Skeletal muscle tissue (tissue), 4 donors: ENCODE data around the gene KRTAP1-4. TPM values are rescaled to one million over a fixed set of nuclear protein-coding genes. Genes with fewer than 3 reads are reported as not detected.
"Not testable (repeated sequence)": the region's sequence is repeated elsewhere in the genome, so short reads cannot be mapped to it uniquely, and the experiment has no call there.

ENCODE experiments used
- H3K27ac ChIP-seq: one replicate; pipeline ENCODE4 v1.7.0; 2013; ENCODE audit warnings: mild to moderate bottlenecking, low read depth, low read length, inconsistent platforms
- H3K27me3 ChIP-seq, 3 donors: one replicate each; pipeline ENCODE4 v1.7.0; 2013; ENCODE audit warnings: low read length in 3 of 3; ENCODE audit not compliant: control insufficient read depth in 3 of 3, insufficient read depth in 3 of 3
- H3K36me3 ChIP-seq, 3 donors: one replicate each; pipeline ENCODE4 v1.7.0; 2013; ENCODE audit warnings: low read length in 3 of 3; ENCODE audit not compliant: control insufficient read depth in 3 of 3, insufficient read depth in 3 of 3
- H3K4me1 ChIP-seq, 3 donors: one replicate each; pipeline ENCODE4 v1.7.0; 2013; ENCODE audit warnings: low read length in 3 of 3, mild to moderate bottlenecking in 3 of 3; ENCODE audit not compliant: control insufficient read depth in 3 of 3, insufficient read depth in 3 of 3
- H3K4me3 ChIP-seq, 3 donors: one replicate each; pipeline ENCODE4 v1.7.0; 2013; ENCODE audit warnings: low read length in 3 of 3
- H3K9ac ChIP-seq, 3 donors: one replicate each; pipeline ENCODE4 v1.7.0; 2013; ENCODE audit warnings: low read length in 3 of 3, mild to moderate bottlenecking in 3 of 3, moderate library complexity in 2 of 3, low read depth in 1 of 3
- H3K9me3 ChIP-seq, 3 donors: one replicate each; pipeline ENCODE4 v1.7.0; 2013; ENCODE audit warnings: low read length in 3 of 3; ENCODE audit not compliant: control insufficient read depth in 3 of 3
- total RNA-seq: library from RNA; depleted of rRNA; stranded (reverse); fragments of >200 nt; gene quantifications from one replicate; pipeline ENCODE4 v1.2.3, GENCODE V29; 2014
- donor health status: Osteomylitis.

KRTAP1-4 gene
- total RNA-seq, 1 donor from 2014 or later = not detected

DNA sequence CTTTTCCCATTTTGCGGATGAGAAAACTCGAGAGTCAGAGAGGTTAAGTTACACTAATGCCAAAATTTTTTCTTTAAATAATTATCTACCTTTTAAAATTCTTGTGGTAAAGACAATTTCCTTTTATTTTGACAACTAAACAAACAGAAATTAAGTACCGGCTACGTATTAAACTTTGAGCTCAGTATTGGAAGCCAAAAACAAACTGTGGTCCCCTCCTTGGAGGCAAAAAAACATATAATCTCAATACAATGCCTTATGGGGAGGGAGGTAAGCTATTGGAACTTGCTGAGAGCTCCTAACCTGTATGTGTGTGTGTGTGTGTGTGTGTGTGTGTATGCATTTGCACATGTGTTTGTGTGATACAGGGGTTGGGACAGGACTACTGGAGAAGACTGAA, 33.5 kb upstream of the KRTAP1-4 start:
- Histone ChIP-seq H3K36me3 (no peaks in the 10 kb centered on the region), H3K4me1 (no peaks in the 10 kb centered on the region), H3K4me3 (no peak overlapping the region), H3K9ac (no peak overlapping the region), H3K27ac (no peak overlapping the region), H3K9me3 (no peaks in the 10 kb centered on the region), H3K27me3 (peaks cover 11 to 22% (median 15%) of the 10 kb centered on the region in 3 donors)

DNA sequence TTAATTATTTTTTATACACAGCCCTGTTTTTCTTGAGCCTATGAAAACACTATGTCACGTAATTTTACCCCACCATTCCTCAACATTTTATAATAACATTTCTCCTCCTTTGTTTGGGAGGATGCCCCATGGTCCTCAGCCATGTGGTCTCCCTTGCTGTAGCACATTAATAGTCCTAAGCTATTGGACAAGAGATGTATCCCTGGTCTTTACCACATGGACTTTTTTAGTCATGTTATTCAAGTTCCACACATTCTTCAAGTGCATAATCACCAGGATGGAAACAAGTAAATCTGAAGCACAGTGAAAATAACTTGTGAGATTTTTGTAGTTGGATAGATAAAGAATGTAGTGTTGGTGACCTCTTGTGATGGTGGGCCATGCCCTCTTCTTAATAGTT, 32.0 kb upstream of the KRTAP1-4 start:
- Histone ChIP-seq H3K4me3 (no peak overlapping the region), H3K27ac (no peak overlapping the region), H3K9ac (no peak overlapping the region), H3K36me3 (no peaks in the 10 kb centered on the region), H3K9me3 (no peaks in the 10 kb centered on the region), H3K27me3 (peaks cover 11 to 22% (median 16%) of the 10 kb centered on the region in 3 donors), H3K4me1 (no peaks in the 10 kb centered on the region)

DNA sequence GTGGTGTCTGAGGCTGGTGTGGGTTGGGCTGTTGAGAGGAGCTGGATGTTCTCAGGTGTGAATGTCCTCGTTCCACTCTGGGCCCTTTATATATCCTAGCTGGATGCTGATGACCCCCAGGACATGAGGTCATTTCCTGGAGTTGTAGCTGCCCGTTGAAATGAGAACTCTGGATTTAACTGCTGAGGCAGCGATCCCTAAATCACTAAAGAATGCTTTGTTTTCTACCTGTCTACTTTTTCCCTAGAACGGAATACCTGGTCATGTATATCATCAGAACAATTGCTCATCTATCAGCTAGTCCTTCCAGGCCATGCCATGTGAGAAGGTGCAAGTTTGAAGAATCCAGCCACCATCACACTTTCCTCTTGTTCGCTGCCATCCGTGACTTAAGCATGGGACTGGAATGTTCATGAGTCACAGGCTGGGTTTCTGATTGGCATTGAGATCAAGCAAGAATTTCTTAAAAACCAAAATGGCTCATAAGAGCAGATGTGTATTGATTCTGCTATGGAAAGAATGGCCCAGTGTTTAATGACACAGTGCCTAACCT, 30.1 kb upstream of the KRTAP1-4 start, which contains the start of gene KRTAP2-3:
Gene KRTAP2-3 (minus strand): TSS at position 63 of the 553 bp plus-strand sequence. CDS start 64 bp downstream, outside the sequence.
- Histone ChIP-seq H3K36me3 (no peaks in the 10 kb centered on the region), H3K4me3 (no peak within 1 kb of the TSS), H3K9me3 (no peaks in the 10 kb centered on the region), H3K9ac (no peak within 1 kb of the TSS), H3K4me1 (no peaks in the 10 kb centered on the region), H3K27ac (no peak within 1 kb of the TSS), H3K27me3 (peaks cover 11 to 22% (median 13%) of the 10 kb centered on the region in 3 donors)

DNA sequence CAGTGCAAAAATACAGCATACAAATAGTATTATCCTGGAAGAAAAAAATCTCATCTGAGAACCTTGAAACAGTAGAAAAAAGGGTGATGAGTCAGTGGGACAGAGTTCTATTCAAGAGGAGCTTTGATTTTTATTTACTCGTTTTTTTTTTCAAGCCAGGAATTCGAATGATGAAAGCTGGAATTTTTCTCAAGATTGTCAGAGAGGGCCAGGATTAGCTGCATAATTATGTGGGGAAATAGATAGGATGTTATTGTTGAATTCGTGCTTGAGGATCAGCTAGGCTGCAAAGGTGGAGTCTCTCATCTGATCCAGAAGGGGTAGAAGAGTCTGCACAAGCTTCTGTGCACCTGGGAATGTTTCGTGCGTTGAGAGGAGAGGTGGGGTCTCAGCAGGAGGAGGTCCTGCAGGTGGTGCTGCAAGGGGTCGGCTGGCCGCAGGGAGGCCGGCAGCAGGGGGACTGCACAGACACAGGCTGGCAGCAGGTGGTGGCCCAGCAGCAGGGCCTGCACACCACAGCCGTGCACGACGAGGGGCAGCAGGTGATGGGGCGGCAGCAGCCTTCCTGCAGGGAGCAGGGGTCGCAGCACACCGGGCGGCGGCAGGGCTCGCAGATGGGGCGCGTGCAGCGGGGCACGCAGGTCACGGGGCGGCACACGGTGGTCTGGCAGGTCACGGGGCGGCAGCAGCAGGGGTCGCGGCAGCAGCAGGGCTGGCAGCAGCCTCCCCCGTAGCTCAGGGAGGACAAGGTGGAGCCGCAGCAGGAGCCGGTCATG, 29.5 kb upstream of the KRTAP1-4 start:
- H3K9ac ChIP-seq, H3K9me3 ChIP-seq, H3K4me1 ChIP-seq, H3K27ac ChIP-seq, H3K36me3 ChIP-seq, H3K4me3 ChIP-seq: not testable (repeated sequence)
- H3K27me3 ChIP-seq = peaks cover 11 to 19% (median 12%) of the 10 kb centered on the region in 3 donors

DNA sequence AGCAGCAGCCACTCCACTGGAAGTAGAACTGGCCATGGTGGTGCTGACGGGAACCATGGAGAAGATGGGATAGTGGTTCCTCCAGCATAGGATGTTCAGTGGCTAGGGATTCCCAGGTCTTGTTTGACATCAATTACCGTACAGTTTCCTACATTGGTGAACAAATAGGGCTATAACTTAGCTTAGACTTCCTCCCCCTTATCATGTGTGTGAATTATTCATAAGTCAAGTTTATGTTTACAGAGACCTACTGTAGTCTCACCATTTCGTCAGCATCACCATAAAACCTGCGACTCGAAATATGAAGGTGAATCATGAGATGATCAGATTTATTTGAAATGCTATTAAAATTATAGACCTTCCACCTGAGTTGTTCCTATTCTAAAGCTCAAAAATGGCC, 28.7 kb upstream of the KRTAP1-4 start:
- no peak overlapping the region for H3K4me3 ChIP-seq
- no peaks in the 10 kb centered on the region for H3K4me1 ChIP-seq
- no peaks in the 10 kb centered on the region for H3K36me3 ChIP-seq
- no peak overlapping the region for H3K27ac ChIP-seq
- H3K9ac ChIP-seq = no peak overlapping the region
- peaks cover 8 to 17% (median 14%) of the 10 kb centered on the region in 3 donors for H3K27me3 ChIP-seq
- no peaks in the 10 kb centered on the region for H3K9me3 ChIP-seq

DNA sequence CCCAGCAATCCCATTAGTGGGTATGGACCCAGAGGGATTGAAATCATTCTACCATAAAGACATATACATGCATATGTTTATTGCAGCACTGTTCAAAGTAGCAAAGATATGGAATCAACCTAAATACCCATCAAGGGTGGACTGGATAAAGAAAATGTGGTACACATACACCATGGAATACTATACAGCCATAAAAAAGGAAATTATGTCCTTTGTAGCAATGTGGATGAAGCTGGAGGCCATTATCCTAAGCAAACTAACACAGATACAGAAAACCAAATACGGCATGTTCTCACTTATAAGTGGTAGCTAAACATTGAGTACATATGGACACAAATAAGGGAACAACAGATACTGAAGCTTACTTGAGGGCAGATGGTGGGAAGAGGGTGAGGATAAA, 27.6 kb upstream of the KRTAP1-4 start:
- Histone ChIP-seq H3K4me1 (no peaks in the 10 kb centered on the region), H3K9me3 (peaks cover 0 to 5% (median 0%) of the 10 kb centered on the region in 3 donors), H3K27me3 (peaks cover 7 to 15% (median 14%) of the 10 kb centered on the region in 3 donors), H3K36me3 (no peaks in the 10 kb centered on the region), H3K4me3 (no peak overlapping the region), H3K27ac (no peak overlapping the region), H3K9ac (no peak overlapping the region)

DNA sequence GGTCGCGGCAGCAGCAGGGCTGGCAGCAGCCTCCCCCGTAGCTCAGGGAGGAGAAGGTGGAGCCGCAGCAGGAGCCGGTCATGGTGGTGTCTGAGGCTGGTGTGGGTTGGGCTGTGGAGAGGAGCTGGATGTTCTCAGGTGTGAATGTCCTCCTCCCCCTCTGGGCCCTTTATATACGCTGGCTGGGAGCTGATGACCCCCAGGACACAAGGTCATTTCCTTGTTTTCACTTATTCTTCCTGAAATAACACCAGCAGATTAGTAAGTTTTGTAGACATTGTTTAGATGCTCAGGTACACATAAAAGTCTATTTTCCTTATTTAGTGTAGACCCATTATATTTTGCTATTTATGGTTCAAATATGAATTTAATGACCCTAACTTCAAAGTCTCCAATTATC, 25.1 kb upstream of the KRTAP1-4 start, which contains the start of gene KRTAP2-2:
Gene KRTAP2-2 (minus strand): TSS at position 101 of the 400 bp plus-strand sequence. CDS start 19 bp downstream, at position 82.
- H3K4me1 ChIP-seq, H3K27ac ChIP-seq, H3K9me3 ChIP-seq, H3K36me3 ChIP-seq, H3K4me3 ChIP-seq, H3K9ac ChIP-seq: not testable (repeated sequence)
- H3K27me3 ChIP-seq = peaks cover 5 to 14% (median 10%) of the 10 kb centered on the region in 3 donors

DNA sequence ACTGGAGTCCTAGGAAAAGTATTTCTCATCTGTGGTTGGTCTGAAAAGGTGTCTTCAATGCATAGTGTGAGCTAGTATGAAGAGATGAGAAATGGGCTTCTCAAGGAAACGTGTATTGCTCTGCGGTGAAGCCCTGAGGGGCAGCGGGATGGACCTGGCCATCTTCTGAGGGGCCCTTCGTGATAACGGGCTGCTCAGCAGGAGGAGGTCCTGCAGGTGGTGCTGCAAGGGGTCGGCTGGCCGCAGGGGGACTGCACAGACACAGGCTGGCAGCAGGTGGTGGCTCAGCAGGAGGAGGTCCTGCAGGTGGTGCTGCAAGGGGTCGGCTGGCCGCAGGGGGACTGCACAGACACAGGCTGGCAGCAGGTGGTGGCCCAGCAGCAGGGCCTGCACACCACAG, 24.6 kb upstream of the KRTAP1-4 start:
- H3K27me3 ChIP-seq = peaks cover 3 to 14% (median 7%) of the 10 kb centered on the region in 3 donors

DNA sequence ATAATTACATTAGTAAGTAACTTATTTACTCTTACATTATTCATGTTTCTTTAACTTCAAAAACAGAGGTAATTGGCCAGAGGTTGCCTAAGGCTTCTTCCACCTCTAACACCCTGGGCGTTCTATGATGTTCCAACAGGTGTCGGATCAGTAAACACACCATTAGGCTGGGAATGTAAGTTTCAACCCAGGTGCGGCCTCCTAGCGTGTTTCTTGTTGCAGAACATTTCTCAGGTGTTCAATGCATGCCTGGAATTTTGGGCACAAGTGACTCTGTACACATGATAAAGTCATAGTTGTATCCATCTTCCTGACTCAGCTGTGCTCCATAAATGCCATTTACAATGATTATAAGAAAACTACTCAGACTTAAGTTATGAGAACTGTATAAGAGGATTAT, 24.0 kb upstream of the KRTAP1-4 start:
- Histone ChIP-seq H3K27ac (no peak overlapping the region), H3K27me3 (peaks cover 1 to 13% (median 6%) of the 10 kb centered on the region in 3 donors), H3K9ac (no peak overlapping the region), H3K4me3 (no peak overlapping the region), H3K36me3 (no peaks in the 10 kb centered on the region), H3K9me3 (peaks cover 0 to 5% (median 0%) of the 10 kb centered on the region in 3 donors), H3K4me1 (no peaks in the 10 kb centered on the region)

More for the DNA sequence above, 24.6 kb upstream of the KRTAP1-4 start:
- H3K36me3 ChIP-seq, H3K27ac ChIP-seq, H3K9ac ChIP-seq, H3K4me1 ChIP-seq, H3K9me3 ChIP-seq, H3K4me3 ChIP-seq: not testable (repeated sequence)

DNA sequence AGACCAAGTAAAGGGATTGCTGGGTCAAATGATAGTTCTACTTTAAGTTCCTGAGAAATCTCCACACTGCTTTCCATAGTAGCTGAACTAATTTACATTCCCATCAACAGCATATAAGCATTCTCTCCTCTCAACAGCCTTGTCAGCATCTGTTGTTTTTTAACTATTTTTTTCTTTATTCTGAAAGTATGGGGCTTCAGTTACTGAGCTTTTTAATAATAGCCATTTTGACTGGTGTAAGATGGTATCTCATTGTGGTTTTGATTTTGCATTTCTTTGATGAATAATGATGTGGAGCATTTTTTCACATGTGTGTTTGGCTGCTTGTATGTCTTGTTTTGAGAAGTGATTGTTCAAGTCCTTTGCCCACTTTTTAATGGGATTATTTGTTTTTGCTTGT, 22.6 kb upstream of the KRTAP1-4 start:
- H3K4me3 ChIP-seq = no peak overlapping the region
- peaks cover 0 to 5% (median 0%) of the 10 kb centered on the region in 3 donors for H3K9me3 ChIP-seq
- H3K36me3 ChIP-seq = no peaks in the 10 kb centered on the region
- H3K9ac ChIP-seq = no peak overlapping the region
- no peaks in the 10 kb centered on the region for H3K4me1 ChIP-seq
- no peak overlapping the region for H3K27ac ChIP-seq
- H3K27me3 ChIP-seq = peaks cover 10 to 19% (median 11%) of the 10 kb centered on the region in 3 donors
